PC-9 (cell line): ENCODE measurements around the gene FOXN3. TPM values are rescaled to one million over a fixed set of nuclear protein-coding genes. Genes with fewer than 3 reads are reported as not detected.

Experiments used
- BruUV-seq: library from RNA; stranded (reverse); fragments of 400-500 nt; replicated peaks from 2 replicates; lab custom pipeline; 2021; lab: Mats Ljungman, UMichigan
- CTCF ChIA-PET: fragments of 300-600 bp; sonication (Branson Sonifier 250); formaldehyde crosslinking; loops from one replicate; lab custom pipeline; 2022; ENCODE audit warnings: antibody characterized with exemption; lab: Charles Lee
- POLR2A ChIA-PET: fragments of 300-600 bp; sonication (Branson Sonifier 250); formaldehyde crosslinking; loops from one replicate; lab custom pipeline; 2022; ENCODE audit warnings: antibody characterized with exemption; ENCODE audit not compliant: unreplicated experiment; lab: Charles Lee
- DNase-seq, 2 experiments: peaks; one replicate each; pipeline versions ENCODE4 v3.0.0 to v3.0.0-alpha.2; 2015 to 2022; ENCODE audit warnings: mixed read lengths in 1 of 2
- H2AFZ ChIP-seq: fragments of 200-600 bp; sonication (generic); 2 replicates; pipeline ENCODE4 v1.8.1; 2017; ENCODE audit warnings: antibody characterized with exemption
- H3F3A ChIP-seq: fragments of 200-600 bp; sonication (generic); 2 replicates; pipeline ENCODE4 v1.8.1; 2017; ENCODE audit warnings: antibody characterized with exemption, mild to moderate bottlenecking, low read depth; ENCODE audit not compliant: insufficient read depth
- H3K27ac ChIP-seq: fragments of 200-600 bp; sonication (generic); 2 replicates; pipeline ENCODE4 v1.6.1; 2016; ENCODE audit warnings: mixed run types
- H3K27me3 ChIP-seq: fragments of 200-600 bp; sonication (generic); 2 replicates; pipeline ENCODE4 v1.6.1; 2016; ENCODE audit warnings: low read depth, mixed run types; ENCODE audit not compliant: insufficient read depth
- H3K36me3 ChIP-seq: fragments of 200-600 bp; sonication (generic); 2 replicates; pipeline ENCODE4 v1.6.1; 2016; ENCODE audit warnings: low read depth, mixed run types
- H3K4me1 ChIP-seq: fragments of 200-600 bp; sonication (generic); replicated peaks from 2 replicates; pipeline ENCODE4 v1.6.1; 2016; ENCODE audit warnings: mixed run types; ENCODE audit not compliant: insufficient read depth
- H3K4me2 ChIP-seq: fragments of 200-600 bp; sonication (generic); 2 replicates; pipeline ENCODE4 v1.6.1; 2017; ENCODE audit warnings: mixed run types
- H3K4me3 ChIP-seq: fragments of 200-600 bp; sonication (generic); 2 replicates; pipeline ENCODE4 v1.6.1; 2016; ENCODE audit warnings: mixed run types
- H3K79me2 ChIP-seq: fragments of 200-600 bp; sonication (generic); 2 replicates; pipeline ENCODE4 v1.6.1; 2017; ENCODE audit warnings: low read depth, mixed run types
- H3K9me2 ChIP-seq: fragments of 200-600 bp; sonication (generic); 2 replicates; pipeline ENCODE4 v1.8.1; 2017; ENCODE audit warnings: mild to moderate bottlenecking; ENCODE audit not compliant: insufficient read depth
- H3K9me3 ChIP-seq: fragments of 200-600 bp; sonication (generic); 2 replicates; pipeline ENCODE4 v1.8.1; 2016; ENCODE audit warnings: low read depth; ENCODE audit not compliant: insufficient read depth
- H4K20me1 ChIP-seq: fragments of 200-600 bp; sonication (generic); 2 replicates; pipeline ENCODE4 v1.8.1; 2017; ENCODE audit not compliant: insufficient read depth
- CTCF ChIP-seq: fragments of 200-600 bp; sonication (generic); conservative IDR thresholded peaks from 2 replicates; pipeline ENCODE4 v1.6.1; 2017; ENCODE audit warnings: mixed run types, antibody characterized with exemption, mild to moderate bottlenecking, moderate library complexity
- EZH2 ChIP-seq: fragments of 200-600 bp; sonication (generic); IDR thresholded peaks from 2 replicates; pipeline ENCODE4 v1.8.0; 2017; ENCODE audit warnings: antibody characterized with exemption, low read depth
- intact Hi-C: fragments of 100-400 bp; cut with micrococcal nuclease; formaldehyde crosslinking; loops from one replicate; pipeline ENCODE4 v1.10.0; 2022; ENCODE audit not compliant: unreplicated experiment
- total RNA-seq: library from RNA; stranded (reverse); gene quantifications from 2 replicates; pipeline ENCODE4 v1.2.3, GENCODE V29; 2021

FOXN3 gene
- total RNA-seq, 1 experiment from 2014 or later = 4.2 TPM

GRCh38 chr14:89379006-89379405, 38.0 kb downstream of the FOXN3 start:
- Histone ChIP-seq H3K4me1 (no peaks in the 10 kb centered on the region), H3K27ac (no peak overlapping the region), H3K79me2 (no peaks in the 10 kb centered on the region), H3K4me3 (no peak overlapping the region), H3K4me2 (no peak overlapping the region), H3K27me3 (peaks cover 17% of the 10 kb centered on the region), H3K9me3 (no peaks in the 10 kb centered on the region), H4K20me1 (no peaks in the 10 kb centered on the region), H3K9me2 (no peaks in the 10 kb centered on the region), H2AFZ (no peak overlapping the region), H3K36me3 (no peaks in the 10 kb centered on the region), H3F3A (no peaks in the 10 kb centered on the region)
- TF ChIP-seq CTCF = no peak
- no peak for TF ChIP-seq EZH2
- DNase-seq = no peak
- intact Hi-C loops = no loop called here
- POLR2A ChIA-PET = no interaction called here
- CTCF ChIA-PET = no interaction called here
- BruUV-seq = no TSS peak

GRCh38 chr14:89378119-89378518, 38.9 kb downstream of the FOXN3 start:
- Histone ChIP-seq H3K4me3 (no peak overlapping the region), H3K4me1 (no peaks in the 10 kb centered on the region), H3K79me2 (no peaks in the 10 kb centered on the region), H3K9me2 (no peaks in the 10 kb centered on the region), H3K27me3 (peaks cover 10% of the 10 kb centered on the region), H2AFZ (no peak overlapping the region), H3K36me3 (no peaks in the 10 kb centered on the region), H4K20me1 (no peaks in the 10 kb centered on the region), H3K9me3 (no peaks in the 10 kb centered on the region), H3K4me2 (no peak overlapping the region), H3F3A (no peaks in the 10 kb centered on the region), H3K27ac (no peak overlapping the region)
- TF ChIP-seq CTCF (no peak), EZH2 (no peak)
- ChIA-PET CTCF (no interaction called here), POLR2A (no interaction called here)
- no peak for DNase-seq
- intact Hi-C loops = no loop called here
- no TSS peak for BruUV-seq

- no peak for DNase-seq
These were observed 39.5 kb downstream of the FOXN3 start for GRCh38 chr14:89377544-89377943.

More at GRCh38 chr14:89377544-89377943, 39.5 kb downstream of the FOXN3 start:
- Histone ChIP-seq H3K4me2 (no peak overlapping the region), H2AFZ (no peak overlapping the region), H3K9me2 (no peaks in the 10 kb centered on the region), H3K9me3 (no peaks in the 10 kb centered on the region), H3K36me3 (no peaks in the 10 kb centered on the region), H3K4me3 (no peak overlapping the region), H4K20me1 (no peaks in the 10 kb centered on the region), H3K79me2 (no peaks in the 10 kb centered on the region), H3K27ac (no peak overlapping the region), H3F3A (no peaks in the 10 kb centered on the region), H3K27me3 (peaks cover 8% of the 10 kb centered on the region), H3K4me1 (no peaks in the 10 kb centered on the region)
- POLR2A ChIA-PET = no interaction called here
- intact Hi-C loops = no loop called here
- BruUV-seq = no TSS peak
- no peak for TF ChIP-seq EZH2
- no peak for TF ChIP-seq CTCF
- CTCF ChIA-PET = no interaction called here
